HUES6 (cell line): ENCODE results near the gene HEXB.
"Not testable (repeated sequence)": the region's sequence is repeated elsewhere in the genome, so short reads cannot be mapped to it uniquely, and the experiment has no call there.

Experiments used
- H3K27ac ChIP-seq: 2 replicates; pipeline ENCODE4 v1.7.0; 2013; ENCODE audit warnings: low read depth, mild to moderate bottlenecking, low read length, inconsistent platforms
- H3K27me3 ChIP-seq: 2 replicates; pipeline ENCODE4 v1.6.1; 2013; ENCODE audit warnings: low read length; ENCODE audit not compliant: control insufficient read depth, insufficient read depth
- H3K36me3 ChIP-seq: 2 replicates; pipeline ENCODE4 v1.6.1; 2013; ENCODE audit warnings: low read length; ENCODE audit not compliant: control insufficient read depth, insufficient read depth
- H3K4me1 ChIP-seq: 2 replicates; pipeline ENCODE4 v1.6.1; 2013; ENCODE audit warnings: low read length; ENCODE audit not compliant: control insufficient read depth, insufficient read depth
- H3K4me3 ChIP-seq: 2 replicates; pipeline ENCODE4 v1.5.1; 2013; ENCODE audit warnings: low read depth, low read length
- H3K9ac ChIP-seq: one replicate; pipeline ENCODE4 v1.6.1; 2013; ENCODE audit warnings: mild to moderate bottlenecking, low read length
- H3K9me3 ChIP-seq: 2 replicates; pipeline ENCODE4 v1.6.1; 2013; ENCODE audit warnings: low read depth, low read length; ENCODE audit not compliant: control insufficient read depth, insufficient read depth

HEXB gene

GRCh38 chr5:74738406-74738805 is 53.4 kb downstream of the HEXB start:
- Histone ChIP-seq H3K27ac (no peak overlapping the region), H3K4me3 (no peak overlapping the region), H3K9ac (no peak overlapping the region), H3K4me1 (no peaks in the 10 kb centered on the region), H3K27me3 (no peaks in the 10 kb centered on the region), H3K36me3 (peaks cover 88% of the 10 kb centered on the region), H3K9me3 (no peaks in the 10 kb centered on the region)

GRCh38 chr5:74748742-74749141 is 63.7 kb downstream of the HEXB start:
- peaks cover 73% of the 10 kb centered on the region for H3K36me3 ChIP-seq
- H3K9me3 ChIP-seq, H3K27ac ChIP-seq: not testable (repeated sequence)

GRCh38 chr5:74761241-74761640 is 76.2 kb downstream of the HEXB start:
- Histone ChIP-seq H3K9ac (no peak overlapping the region), H3K36me3 (peaks cover 65% of the 10 kb centered on the region), H3K27me3 (no peaks in the 10 kb centered on the region), H3K4me1 (no peaks in the 10 kb centered on the region), H3K4me3 (no peak overlapping the region), H3K27ac (no peak overlapping the region), H3K9me3 (no peaks in the 10 kb centered on the region; the same call in 1 of the 2 replicates)

More at GRCh38 chr5:74748742-74749141, 63.7 kb downstream of the HEXB start:
- H3K4me1 ChIP-seq, H3K4me3 ChIP-seq, H3K27me3 ChIP-seq, H3K9ac ChIP-seq: not testable (repeated sequence)

- Histone ChIP-seq H3K4me1 (no peaks in the 10 kb centered on the region), H3K9me3 (no peaks in the 10 kb centered on the region), H3K27ac (no peak overlapping the region), H3K27me3 (no peaks in the 10 kb centered on the region), H3K9ac (no peak overlapping the region), H3K4me3 (no peak overlapping the region), H3K36me3 (peaks cover 53% of the 10 kb centered on the region)
These were observed 77.6 kb downstream of the HEXB start for GRCh38 chr5:74762599-74762998.

GRCh38 chr5:74763504-74763903 is 78.5 kb downstream of the HEXB start:
- peaks cover 44% of the 10 kb centered on the region for H3K36me3 ChIP-seq
- peaks cover 4% of the 10 kb centered on the region; the same call in 1 of the 2 replicates for H3K4me1 ChIP-seq
- H3K4me3 ChIP-seq = no peak overlapping the region
- H3K27me3 ChIP-seq = no peaks in the 10 kb centered on the region
- no peak overlapping the region for H3K9ac ChIP-seq
- H3K27ac ChIP-seq = no peak overlapping the region
- H3K9me3 ChIP-seq = no peaks in the 10 kb centered on the region

GRCh38 chr5:74765201-74765600 is 80.2 kb downstream of the HEXB start:
- Histone ChIP-seq H3K9me3 (no peaks in the 10 kb centered on the region), H3K36me3 (peaks cover 45% of the 10 kb centered on the region), H3K27ac (no peak overlapping the region), H3K27me3 (no peaks in the 10 kb centered on the region), H3K4me1 (peaks cover 4% of the 10 kb centered on the region; the same call in 1 of the 2 replicates), H3K4me3 (peak overlapping the region; percentile 23; the same call in 1 of the 2 replicates), H3K9ac (peak overlapping the region; percentile 29)

- Histone ChIP-seq H3K9ac (peak overlapping the region; percentile 70), H3K27ac (no peak overlapping the region), H3K36me3 (peaks cover 46% of the 10 kb centered on the region), H3K27me3 (no peaks in the 10 kb centered on the region), H3K9me3 (no peaks in the 10 kb centered on the region), H3K4me3 (peak overlapping the region; percentile 92), H3K4me1 (peaks cover 4% of the 10 kb centered on the region; the same call in 1 of the 2 replicates)
These were observed 80.9 kb downstream of the HEXB start for GRCh38 chr5:74765929-74766328.

GRCh38 chr5:74766418-74766848 is 81.4 kb downstream of the HEXB start:
- peaks cover 49% of the 10 kb centered on the region for H3K36me3 ChIP-seq
- H3K4me1 ChIP-seq = peaks cover 4% of the 10 kb centered on the region; the same call in 1 of the 2 replicates
- H3K4me3 ChIP-seq = peak overlapping the region; percentile 92
- H3K27ac ChIP-seq = no peak overlapping the region
- H3K9ac ChIP-seq = peak overlapping the region; percentile 70
- H3K27me3 ChIP-seq = no peaks in the 10 kb centered on the region
- H3K9me3 ChIP-seq = no peaks in the 10 kb centered on the region

- peaks cover 44% of the 10 kb centered on the region for H3K36me3 ChIP-seq
- H3K27me3 ChIP-seq = no peaks in the 10 kb centered on the region
- peak within 1 kb of the TSS; percentile 92 for H3K4me3 ChIP-seq
- H3K9me3 ChIP-seq = no peaks in the 10 kb centered on the region
- H3K27ac ChIP-seq = peak within 1 kb of the TSS; percentile 36; the same call in 1 of the 2 replicates
- peak within 1 kb of the TSS; percentile 79 for H3K9ac ChIP-seq
- H3K4me1 ChIP-seq = peaks cover 4% of the 10 kb centered on the region; the same call in 1 of the 2 replicates
These were observed 82.0 kb downstream of the HEXB start, which contains the start of the genes GFM2 and NSA2 for GRCh38 chr5:74766849-74767578. Gene GFM2 (minus strand): TSS chr5:74767117. CDS start chr5:74763742, 3,375 bp downstream. Gene NSA2 (plus strand): TSS chr5:74767249. CDS start chr5:74767361, 112 bp downstream.

GRCh38 chr5:74767579-74767913 is 82.5 kb downstream of the HEXB start:
- Histone ChIP-seq H3K9me3 (no peaks in the 10 kb centered on the region), H3K27ac (peak overlapping the region; percentile 36; the same call in 1 of the 2 replicates), H3K9ac (peak overlapping the region; percentile 79), H3K4me3 (peak overlapping the region; percentile 92), H3K4me1 (peaks cover 4% of the 10 kb centered on the region; the same call in 1 of the 2 replicates), H3K27me3 (no peaks in the 10 kb centered on the region), H3K36me3 (peaks cover 42% of the 10 kb centered on the region)
